Stimulated activated CD8-positive, alpha-beta memory T cell treated with anti-CD3 and anti-CD28 coated beads, Interleukin-12 subunit alpha, Interleukin-12 subunit beta, amount 100 ng/mL, for 24 hours (primary cell): ENCODE measurements around the gene RSKR.
"Not testable (repeated sequence)": the region's sequence is repeated elsewhere in the genome, so short reads cannot be mapped to it uniquely, and the experiment has no call there.

Experiments
- DNase-seq: peaks from one replicate; pipeline ENCODE4 v3.0.0-alpha.2; 2020; ENCODE audit errors: extremely low read depth

Gene RSKR

DNA sequence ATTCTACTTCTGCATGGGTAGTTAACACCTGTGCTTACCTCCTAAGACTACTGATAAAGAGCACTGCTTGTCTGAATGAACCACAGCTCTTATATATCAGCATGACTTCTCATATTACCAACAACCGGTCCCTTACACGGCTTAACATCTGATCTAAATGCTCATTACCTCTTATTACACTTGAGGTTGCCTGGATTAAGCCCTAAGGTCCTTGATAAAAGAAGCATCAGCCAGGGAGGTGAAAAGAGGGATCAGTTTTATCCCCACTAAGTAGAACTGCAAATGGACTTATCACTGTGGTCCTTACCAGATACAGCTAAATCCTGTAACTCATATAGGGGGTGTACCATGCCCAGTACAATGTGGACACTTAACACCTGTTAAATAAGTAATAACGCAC lies 8.2 kb upstream of the RSKR start:
- no peak for DNase-seq

DNA sequence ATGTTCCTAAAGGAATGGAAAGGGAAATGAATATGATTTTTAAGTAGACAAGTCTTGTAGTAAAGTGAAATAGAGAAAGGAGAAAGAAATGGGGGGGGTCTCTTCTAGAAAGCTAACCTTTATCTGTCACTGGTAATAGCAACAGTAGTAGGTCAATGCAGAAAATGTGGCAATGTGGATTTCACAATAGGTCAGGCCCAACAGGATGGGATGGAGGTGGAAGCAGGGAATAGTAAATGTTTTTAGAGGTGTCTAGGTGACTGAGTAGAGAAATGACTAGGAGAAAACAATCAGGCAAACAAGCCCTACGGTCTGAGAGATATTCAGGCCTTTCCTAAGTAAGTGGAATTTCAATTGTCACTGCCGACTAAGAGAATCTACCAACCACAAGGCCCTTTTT lies 6.0 kb upstream of the RSKR start:
- no peak for DNase-seq

- DNase-seq: no peak
These were observed 4.5 kb upstream of the RSKR start for GRCh38 chr17:28618464-28618863.

DNA sequence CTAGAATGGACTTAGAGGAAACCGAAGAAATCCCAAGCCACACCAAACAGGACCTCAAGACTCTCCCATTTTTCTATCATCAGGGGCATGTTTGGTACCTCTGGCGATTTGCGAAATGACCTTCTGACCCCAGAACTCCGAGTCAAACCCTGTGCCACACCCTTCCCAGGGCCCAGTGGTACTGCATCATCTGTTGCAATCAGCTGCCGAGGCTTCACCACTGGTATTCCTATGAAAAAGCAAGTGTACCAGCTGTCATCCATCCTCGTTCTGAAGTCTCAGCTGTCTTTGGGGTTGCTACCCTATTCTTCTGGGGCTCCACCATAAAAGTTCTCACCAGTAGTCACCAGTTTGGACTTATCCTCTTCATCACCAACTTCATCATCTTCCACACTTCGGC lies 2.3 kb upstream of the RSKR start:
- DNase-seq: no peak

- DNase-seq: no peak
These were observed 1.4 kb upstream of the RSKR start for GRCh38 chr17:28615260-28615940.

DNA sequence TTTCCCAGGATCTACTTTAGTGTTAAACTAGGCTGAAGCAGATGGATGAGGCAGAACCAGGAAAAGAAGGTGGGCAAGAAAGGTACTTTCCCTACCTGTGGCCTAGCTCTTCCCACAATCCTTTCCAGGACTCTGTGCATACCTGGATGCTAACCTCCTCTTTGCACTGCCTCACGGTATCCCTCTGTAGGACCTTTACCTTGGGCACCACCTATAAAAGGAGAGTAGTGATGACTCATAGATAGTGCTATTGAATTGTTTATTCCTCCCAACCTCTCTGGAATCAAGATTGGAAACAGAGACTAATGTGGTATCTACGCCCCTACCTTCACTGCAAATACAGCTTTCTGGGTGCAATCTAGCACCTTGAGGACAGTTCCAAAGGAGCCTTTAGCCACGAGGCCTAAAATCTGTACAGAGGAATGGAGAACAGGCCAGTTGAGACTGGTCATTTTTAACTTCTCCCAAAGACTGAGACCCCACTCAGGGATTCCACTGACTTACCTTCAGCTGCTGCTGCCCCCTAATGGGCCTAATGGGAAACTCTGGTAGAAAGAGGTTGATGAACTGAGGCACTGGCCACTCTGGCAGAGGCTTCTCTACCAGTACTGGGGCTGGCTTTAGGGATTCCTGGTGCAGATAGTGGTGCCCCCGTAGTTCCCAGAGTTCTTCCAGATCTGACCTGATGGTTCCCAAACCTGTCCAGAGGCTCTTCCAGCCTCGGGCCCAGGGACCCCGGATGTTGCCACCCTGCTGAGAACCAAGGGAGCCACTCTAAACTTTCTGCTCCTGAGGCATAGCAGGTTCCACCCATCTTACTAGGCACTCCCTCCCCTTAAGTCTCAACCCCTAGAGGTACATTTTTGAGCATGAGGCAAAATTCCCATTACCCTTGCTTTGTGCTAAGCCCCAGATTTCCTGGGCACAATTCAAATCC lies 781 bp downstream of the RSKR start:
- no peak for DNase-seq

GRCh38 chr17:28612531-28612930 lies 1.5 kb downstream of the RSKR start:
- no peak for DNase-seq

DNA sequence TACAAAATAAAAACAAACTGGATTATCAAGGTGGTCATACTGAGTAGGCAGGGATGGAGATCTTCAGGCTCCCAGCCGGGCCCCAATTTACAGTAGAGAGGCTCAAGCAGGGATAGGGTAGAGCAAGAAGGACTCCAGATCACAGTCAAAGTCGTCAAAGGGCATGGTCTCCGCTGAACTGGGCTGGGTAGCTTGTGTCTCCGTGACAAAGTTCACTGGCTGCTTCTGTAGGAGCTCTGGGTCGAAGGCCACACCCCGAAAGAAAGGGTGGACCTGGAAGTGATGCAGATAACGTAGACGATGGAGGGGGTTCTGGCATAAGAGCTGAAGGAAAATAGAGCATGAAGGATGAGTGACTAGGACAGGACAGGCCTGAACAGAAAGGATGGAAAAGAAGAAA lies 3.6 kb downstream of the RSKR start:
- DNase-seq: no peak

- DNase-seq: not testable (repeated sequence)
These were observed 10.0 kb downstream of the RSKR start for GRCh38 chr17:28604031-28604430.

DNA sequence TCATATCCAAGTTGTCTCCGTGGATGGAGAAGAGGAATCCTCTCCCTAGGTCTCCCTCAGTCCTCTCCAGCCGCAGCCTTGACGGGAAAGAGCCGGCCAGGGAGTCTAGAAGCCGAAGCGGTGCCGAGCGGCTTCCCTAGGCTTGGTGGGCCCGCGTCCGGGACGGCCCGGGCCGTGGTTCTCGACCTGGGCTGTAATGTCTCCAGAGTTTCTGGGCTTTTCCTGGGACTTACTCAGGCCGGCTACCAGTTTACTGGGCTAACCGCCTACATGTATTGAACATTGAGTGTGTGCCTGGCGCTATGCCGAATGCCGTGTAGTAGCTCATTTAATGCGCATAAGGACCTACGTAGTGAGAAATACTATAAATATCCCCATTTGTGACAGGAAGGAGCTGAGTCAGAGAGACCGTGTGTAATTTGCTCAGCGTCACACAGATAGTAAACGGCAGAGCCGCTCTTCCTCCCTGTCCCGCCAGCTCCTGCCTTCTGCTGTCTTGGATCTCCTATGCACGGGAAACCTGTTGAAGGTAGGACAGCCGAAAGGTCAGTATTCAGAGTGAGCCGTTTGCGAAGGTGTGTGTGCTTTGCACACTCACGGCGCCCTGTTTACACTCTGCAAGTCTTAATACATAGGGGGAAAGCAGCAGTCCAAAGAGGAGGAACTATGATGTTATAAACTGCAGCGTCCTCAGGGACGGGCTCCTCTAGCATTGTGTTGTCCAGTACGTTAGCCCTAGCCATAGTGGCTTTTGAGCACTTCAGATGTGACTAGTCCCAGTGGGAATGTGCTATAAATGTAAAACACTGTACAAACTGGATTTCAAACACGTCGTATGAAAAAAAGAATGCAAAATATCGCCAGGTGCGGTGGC lies 14.4 kb downstream of the RSKR start:
- peak; percentile 23 for DNase-seq

DNA sequence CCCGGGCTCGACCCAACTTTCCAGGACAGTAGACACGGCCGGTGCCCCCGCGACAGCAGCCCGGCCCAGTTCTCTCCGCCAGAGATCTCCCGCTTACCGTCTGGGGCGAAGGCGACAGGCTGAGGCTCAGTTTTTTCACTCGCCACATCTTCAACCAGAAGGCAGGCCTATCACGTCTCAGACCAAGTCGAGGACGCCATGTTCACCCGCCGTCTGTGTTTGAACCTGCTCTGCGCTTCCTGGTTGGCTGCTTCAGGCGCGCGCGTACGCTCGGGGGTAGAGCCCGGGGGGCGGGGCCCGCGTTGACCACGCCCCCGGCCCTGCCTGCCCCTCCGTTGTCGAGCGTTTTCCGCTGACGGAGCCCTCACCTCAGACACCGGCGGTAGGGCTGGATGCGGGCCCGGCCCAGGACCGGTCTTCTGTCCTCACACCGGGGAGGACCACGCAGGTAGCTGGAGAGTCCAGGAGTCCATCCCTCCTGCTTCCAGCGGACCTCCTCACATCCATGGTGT lies 15.1 kb downstream of the RSKR start, which contains the start of gene SPAG5:
SPAG5 (minus strand) TSS at position 227 of the 512 bp plus-strand sequence; CDS start at position 148, 79 bp downstream.
- peak; percentile 86 for DNase-seq

- no peak for DNase-seq
These were observed 15.6 kb downstream of the RSKR start for GRCh38 chr17:28598389-28598788.

DNA sequence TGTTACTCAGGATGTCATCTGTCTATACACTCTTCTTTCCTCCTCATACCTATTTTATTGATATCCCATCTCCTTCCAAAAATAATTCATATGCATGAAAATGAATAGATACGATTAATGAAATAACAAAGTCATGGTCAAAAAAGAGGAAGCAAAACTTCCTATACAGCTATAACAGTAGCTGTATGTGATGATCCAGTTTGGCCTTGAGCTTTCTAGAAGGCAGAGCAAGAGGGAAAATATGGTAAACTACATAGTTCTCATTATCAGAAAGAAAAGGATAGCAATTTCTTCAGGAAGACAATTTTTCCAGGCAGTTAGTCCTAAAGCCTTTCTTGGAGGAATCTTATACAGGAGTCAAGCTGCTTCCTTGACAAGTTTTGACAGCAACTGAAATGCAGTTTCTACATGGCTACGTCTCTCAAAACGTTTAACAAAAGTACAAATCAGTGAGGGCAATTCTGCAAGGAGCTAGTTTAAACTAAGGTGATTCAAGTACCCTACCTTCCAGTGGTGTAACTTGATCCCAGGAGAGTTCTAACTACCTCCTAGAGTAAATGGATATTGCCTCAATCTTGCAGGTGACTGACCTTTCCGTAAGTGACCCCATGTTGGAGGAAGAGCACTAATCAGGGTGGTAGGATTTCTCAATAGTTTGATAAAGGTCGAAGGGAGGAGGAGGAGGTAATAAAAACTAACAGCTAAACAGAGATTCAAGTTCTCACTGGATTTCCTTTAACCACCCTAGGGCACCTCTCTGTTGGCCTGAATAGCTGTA lies 16.2 kb downstream of the RSKR start:
- DNase-seq: no peak

- DNase-seq: no peak
These were observed 21.7 kb downstream of the RSKR start for GRCh38 chr17:28592260-28592659.

GRCh38 chr17:28585851-28586250 lies 28.1 kb downstream of the RSKR start:
- no peak for DNase-seq

DNA sequence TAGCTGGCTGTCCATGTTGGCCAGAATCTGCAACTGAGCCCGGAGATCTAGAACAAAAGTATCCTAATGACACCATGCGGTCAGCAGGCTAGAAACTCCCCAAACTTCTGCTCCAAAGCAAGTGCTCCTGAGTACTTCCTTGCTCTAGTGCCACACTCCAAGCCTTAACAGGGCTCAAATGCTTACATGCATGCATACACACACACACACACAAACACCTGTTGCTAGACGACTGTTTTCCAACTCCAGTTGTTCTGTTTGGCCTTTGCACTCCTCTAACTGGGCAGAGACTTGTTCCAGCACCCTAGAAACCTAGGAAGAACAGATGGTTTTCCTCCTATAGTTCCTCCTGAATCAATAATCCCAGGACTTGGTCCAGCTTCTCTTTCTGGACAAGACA lies 29.6 kb downstream of the RSKR start:
- no peak for DNase-seq

DNA sequence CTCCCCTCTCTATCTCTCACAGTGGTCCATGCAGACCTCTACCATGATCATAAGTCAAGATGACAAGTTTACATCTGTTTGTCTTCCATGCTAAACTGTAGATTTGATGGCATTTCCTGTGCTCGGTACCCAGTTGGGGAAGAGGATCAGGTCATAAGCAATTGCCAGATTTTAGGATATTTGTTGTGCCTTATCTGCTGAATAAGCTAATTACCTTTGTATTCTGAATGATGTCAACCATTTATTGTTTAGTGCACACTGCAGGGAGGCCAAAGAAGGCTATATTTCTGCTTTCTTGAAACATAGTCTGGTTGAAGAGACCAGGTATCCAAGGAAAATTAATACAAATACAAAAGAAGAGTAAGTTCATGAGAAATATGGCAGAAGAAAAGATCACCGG lies 31.5 kb downstream of the RSKR start:
- no peak for DNase-seq

GRCh38 chr17:28580959-28581358 lies 33.0 kb downstream of the RSKR start:
- no peak for DNase-seq

GRCh38 chr17:28579526-28579925 lies 34.5 kb downstream of the RSKR start:
- no peak for DNase-seq

- no peak for DNase-seq
These were observed 35.5 kb downstream of the RSKR start for GRCh38 chr17:28578246-28579195.
